K562 (cell line): ENCODE measurements around the gene NDUFV2. TPM values are rescaled to one million over a fixed set of nuclear protein-coding genes. Genes with fewer than 3 reads are reported as not detected.

Source experiments
- AFF4 ChIP-seq: sonication (generic); formaldehyde crosslinking; IDR thresholded peaks from 2 replicates; pipeline ENCODE4 v1.8.0; 2023; ENCODE audit warnings: mild to moderate bottlenecking, missing genetic modification reagents
- CTCFL ChIP-seq: IDR thresholded peaks from 2 replicates; pipeline ENCODE4 v1.6.1; 2011; ENCODE audit warnings: borderline replicate concordance, low read depth, mild to moderate bottlenecking, moderate library complexity, low read length; ENCODE audit not compliant: insufficient read depth, poor library complexity, severe bottlenecking
- HEY1 ChIP-seq: fragments of 250-450 bp; sonication (Bioruptor Pico); IDR thresholded peaks from 2 replicates; pipeline ENCODE4 v1.5.0; 2020; ENCODE audit warnings: mild to moderate bottlenecking, moderate library complexity, borderline replicate concordance
- KLF10 ChIP-seq: fragments of 250-450 bp; sonication (Bioruptor Pico); IDR thresholded peaks from 2 replicates; pipeline ENCODE4 v1.6.1; 2021; ENCODE audit warnings: matching md5 sums
- MAFF ChIP-seq: IDR thresholded peaks from 2 replicates; pipeline ENCODE4 v1.6.1; 2012; ENCODE audit warnings: low read length, improper control_type of control experiment
- NCOA1 ChIP-seq: fragments of 450-650 bp; IDR thresholded peaks from 2 replicates; pipeline ENCODE4 v1.6.1; 2016; ENCODE audit warnings: low read depth
- NR2C2 ChIP-seq, 2 experiments: fragments of 200-800 bp in 1 of 2; sonication (Bioruptor generic) in 1 of 2; sonication (generic) in 1 of 2; formaldehyde crosslinking in 1 of 2; IDR thresholded peaks; 2 replicates each; pipeline versions ENCODE4 v1.6.1 to v1.8.0; 2016 to 2022; ENCODE audit warnings: mild to moderate bottlenecking in 1 of 2, missing compliant biosample characterization in 1 of 2, missing genetic modification characterization in 1 of 2, missing genetic modification reagents in 1 of 2
- OTX1 ChIP-seq: fragments of 450-650 bp; formaldehyde crosslinking; IDR thresholded peaks from 2 replicates; pipeline ENCODE4 v1.4.0; 2022; ENCODE audit warnings: mild to moderate bottlenecking
- PHB ChIP-seq: fragments of 250-450 bp; sonication (Bioruptor Pico); IDR thresholded peaks from 2 replicates; pipeline ENCODE4 v1.5.0; 2021
- PRPF4 ChIP-seq: fragments of 200-400 bp; formaldehyde crosslinking; IDR thresholded peaks from one replicate; pipeline ENCODE4 v1.6.1; 2017; ENCODE audit warnings: low read length, low read depth, mild to moderate bottlenecking; ENCODE audit not compliant: insufficient read depth, poor library complexity, severe bottlenecking
- RBBP5 ChIP-seq: fragments of 200-600 bp; sonication (generic); IDR thresholded peaks from 2 replicates; pipeline ENCODE4 v1.6.1; 2012; ENCODE audit warnings: borderline replicate concordance, mild to moderate bottlenecking, low read length, control low read depth, inconsistent platforms; ENCODE audit not compliant: insufficient read depth, poor library complexity, severe bottlenecking
- RCOR1 ChIP-seq, 2 experiments: IDR thresholded peaks; 2 replicates each; pipeline ENCODE4 v1.6.1; 2012; ENCODE audit warnings: low read depth in 2 of 2, low read length in 2 of 2, borderline replicate concordance in 1 of 2, improper control_type of control experiment in 1 of 2
- STAT5B ChIP-seq: fragments of 250-450 bp; sonication (Bioruptor Pico); IDR thresholded peaks from 2 replicates; pipeline ENCODE4 v1.8.0; 2021; ENCODE audit warnings: mild to moderate bottlenecking, inconsistent platforms
- TAF1 ChIP-seq: IDR thresholded peaks from 2 replicates; pipeline ENCODE4 v1.6.1; 2011; ENCODE audit warnings: mild to moderate bottlenecking, low read length, moderate library complexity; ENCODE audit not compliant: insufficient read depth, control insufficient read depth, severe bottlenecking; ENCODE audit errors: extremely low read depth
- ZBED1 ChIP-seq: IDR thresholded peaks from 2 replicates; pipeline ENCODE4 v1.6.1; 2014
- ZEB2 ChIP-seq: fragments of 450-650 bp; IDR thresholded peaks from 2 replicates; pipeline ENCODE4 v1.6.1; 2016
- ZNF165 ChIP-seq: fragments of 250-450 bp; sonication (Bioruptor Pico); IDR thresholded peaks from 2 replicates; pipeline ENCODE4 v1.4.0; 2020; ENCODE audit warnings: borderline replicate concordance
- ZNF79 ChIP-seq: fragments of 250-450 bp; sonication (Bioruptor Pico); IDR thresholded peaks from 2 replicates; pipeline ENCODE4 v1.4.0; 2020; ENCODE audit warnings: low read depth, mild to moderate bottlenecking, moderate library complexity
- polyA plus RNA-seq, 8 experiments: library from polyadenylated mRNA; depleted of rRNA in 4 of 8; stranded (reverse) in 5 of 8; unstranded in 3 of 8; fragments of >200 nt; fragmentation: Nextera tagmentation in 2 of 8; fragmentation: Illumina TruSeq in 1 of 8; extraction: Ambion mirVana in 2 of 8; extraction: Trizol in 1 of 8; gene quantifications; 2 replicates each; pipeline versions ENCODE4 v1.2.1 to v1.2.3, GENCODE V29; 2011 to 2014; ENCODE audit warnings: inconsistent platforms in 1 of 8, missing spikeins in 1 of 8
- total RNA-seq, 7 experiments: library from RNA; depleted of rRNA in 6 of 7; stranded (reverse); fragments of >200 nt in 6 of 7; fragmentation: Illumina TruSeq in 2 of 7; extraction: Trizol in 2 of 7; gene quantifications; 2 replicates each; pipeline versions ENCODE4 v1.2.1 to v1.2.3, GENCODE V29; 2011 to 2021; ENCODE audit warnings: low replicate concordance in 1 of 7

The NDUFV2 gene
- total and polyA plus RNA-seq, 9 of the 15 experiments (the other 6 are each of a cell fraction or from before 2014, with no cell fraction given): 213 to 550 (median 384) TPM

- TF ChIP-seq ZNF165 (CRISPR knock-in tag) (no peak), RBBP5 (peak; percentile 70), KLF10 (CRISPR knock-in tag) (no peak), HEY1 (no peak), ZNF79 (CRISPR knock-in tag) (no peak), STAT5B (CRISPR knock-in tag) (no peak), RCOR1 (IDR thresholded peaks at IDR 0.05; ENCODE audit: borderline replicate concordance in 1 of 2, low read depth in 2 of 2, low read length in 2 of 2) (no peak), ZEB2 (peak; percentile 31; the same call in 1 of the 2 replicates), ZBED1 (no peak), TAF1 (peak; percentile 36), OTX1 (CRISPR knock-in tag) (no peak), CTCFL (no peak), NR2C2 (CRISPR knock-in tag; IDR thresholded peaks at IDR 0.05) (no peak), NR2C2 (tag; IDR thresholded peaks at IDR 0.05) (peak; percentile 52), AFF4 (no peak), PHB (CRISPR knock-in tag) (no peak), NCOA1 (peak; percentile 63; the same call in 1 of the 2 replicates), MAFF (no peak), PRPF4 (no peak)
Observed at GRCh38 chr18:9137168-9138066, 34.9 kb downstream of the NDUFV2 start (continued).
